HG03280 (cell line): Measurements from ENCODE around the gene CCDC107.
"Not testable (repeated sequence)": the region's sequence is repeated elsewhere in the genome, so short reads cannot be mapped to it uniquely, and the experiment has no call there.

Source experiments
- ATAC-seq: cut with Tn5 transposase; IDR thresholded peaks from one replicate; pipeline ENCODE4 v1.9.1; 2021; ENCODE audit warnings: mild to moderate bottlenecking, moderate library complexity; ENCODE audit not compliant: unreplicated experiment

CCDC107 gene

DNA sequence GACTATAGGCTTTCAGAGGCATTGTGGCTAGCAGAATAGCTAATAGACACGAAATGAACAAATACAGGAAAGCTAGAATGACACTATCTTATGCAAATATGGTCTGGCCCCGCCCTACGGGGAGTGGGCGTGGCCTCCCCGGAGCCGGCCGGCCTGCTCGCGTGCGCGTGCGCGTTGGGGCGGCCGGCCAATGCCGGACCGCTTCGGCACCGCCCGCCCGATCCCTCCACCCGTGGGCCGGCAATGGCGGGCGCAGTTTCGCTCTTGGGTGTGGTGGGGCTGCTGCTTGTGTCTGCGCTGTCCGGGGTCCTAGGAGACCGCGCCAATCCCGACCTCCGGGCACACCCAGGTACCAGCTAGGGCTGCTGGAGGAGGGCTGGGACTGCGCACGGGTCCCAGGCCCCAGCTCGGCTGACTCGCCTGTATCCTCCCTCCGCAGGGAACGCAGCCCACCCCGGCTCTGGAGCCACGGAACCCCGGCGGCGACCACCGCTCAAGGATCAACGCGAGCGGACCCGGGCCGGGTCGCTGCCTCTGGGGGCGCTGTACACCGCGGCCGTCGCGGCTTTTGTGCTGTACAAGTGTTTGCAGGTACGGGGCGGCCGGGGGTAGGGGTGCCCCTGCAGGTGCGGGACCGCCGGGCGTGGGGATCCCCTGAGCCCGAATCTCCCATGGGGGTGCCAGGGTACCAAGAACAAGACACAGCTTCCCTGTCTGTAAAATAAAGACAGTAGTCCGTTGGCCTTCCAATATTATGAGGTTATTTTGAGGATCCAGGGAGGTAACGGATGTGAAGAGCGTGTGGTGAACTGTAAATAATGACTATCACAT is at the start of gene CCDC107:
TSS of gene CCDC107 (plus strand) at position 156 of the 831 bp plus-strand sequence. CDS start at position 244, 88 bp downstream.
- ATAC-seq, result peak; percentile 61

- no peak for ATAC-seq
These were observed 48.9 kb upstream of the CCDC107 start for GRCh38 chr9:35609001-35609819.

GRCh38 chr9:35609820-35610163 is 48.3 kb upstream of the CCDC107 start:
- ATAC-seq, result no peak

DNA sequence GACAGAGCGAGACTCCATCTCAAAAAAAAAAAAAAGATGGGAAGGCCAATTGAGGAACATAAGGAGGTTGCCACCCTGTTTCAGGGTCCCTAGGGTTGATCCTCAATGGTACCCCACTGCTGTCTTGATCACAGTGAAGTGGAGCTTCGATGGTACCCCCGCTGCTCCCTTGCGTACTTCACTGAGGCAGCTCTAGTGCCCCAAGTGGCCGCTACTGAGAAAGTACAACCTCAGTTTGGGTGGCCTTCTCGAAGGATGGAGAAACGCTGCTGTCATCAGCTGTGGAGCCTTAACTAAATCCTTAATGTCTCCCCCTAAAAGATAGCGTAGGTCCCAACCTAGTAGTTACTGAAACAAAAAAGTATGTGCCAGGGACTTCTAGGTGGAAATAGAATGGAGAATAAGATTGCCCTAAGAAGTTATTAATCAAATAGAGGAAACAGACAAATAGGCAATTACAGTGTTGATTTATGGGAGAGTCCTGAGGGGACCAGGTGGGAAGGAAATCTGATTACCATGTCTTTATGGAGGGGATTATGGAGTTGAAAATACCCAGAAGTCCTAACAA is 46.8 kb upstream of the CCDC107 start:
- ATAC-seq, result peak; percentile 77

DNA sequence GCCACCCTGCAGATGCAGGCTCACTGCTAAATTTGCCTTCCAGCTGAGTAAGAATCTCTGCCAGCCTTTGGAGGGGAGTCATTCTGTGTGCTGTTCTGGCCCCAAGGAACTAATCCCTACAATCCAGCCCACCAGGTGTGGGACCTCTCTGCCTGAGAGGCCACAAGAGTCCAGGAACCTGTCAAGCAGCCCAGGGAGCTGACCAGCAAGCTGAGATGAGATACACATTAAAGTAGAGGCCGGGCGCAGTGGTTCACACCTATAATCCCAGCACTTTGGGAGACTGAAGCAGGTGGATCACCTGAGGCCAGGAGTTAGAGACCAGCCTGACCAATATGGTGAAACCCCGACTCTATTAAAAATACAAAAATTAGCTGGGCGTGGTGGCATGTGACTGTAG is 46.0 kb upstream of the CCDC107 start:
- not testable (repeated sequence) for ATAC-seq

GRCh38 chr9:35612843-35613242 is 45.2 kb upstream of the CCDC107 start:
- ATAC-seq, result no peak

DNA sequence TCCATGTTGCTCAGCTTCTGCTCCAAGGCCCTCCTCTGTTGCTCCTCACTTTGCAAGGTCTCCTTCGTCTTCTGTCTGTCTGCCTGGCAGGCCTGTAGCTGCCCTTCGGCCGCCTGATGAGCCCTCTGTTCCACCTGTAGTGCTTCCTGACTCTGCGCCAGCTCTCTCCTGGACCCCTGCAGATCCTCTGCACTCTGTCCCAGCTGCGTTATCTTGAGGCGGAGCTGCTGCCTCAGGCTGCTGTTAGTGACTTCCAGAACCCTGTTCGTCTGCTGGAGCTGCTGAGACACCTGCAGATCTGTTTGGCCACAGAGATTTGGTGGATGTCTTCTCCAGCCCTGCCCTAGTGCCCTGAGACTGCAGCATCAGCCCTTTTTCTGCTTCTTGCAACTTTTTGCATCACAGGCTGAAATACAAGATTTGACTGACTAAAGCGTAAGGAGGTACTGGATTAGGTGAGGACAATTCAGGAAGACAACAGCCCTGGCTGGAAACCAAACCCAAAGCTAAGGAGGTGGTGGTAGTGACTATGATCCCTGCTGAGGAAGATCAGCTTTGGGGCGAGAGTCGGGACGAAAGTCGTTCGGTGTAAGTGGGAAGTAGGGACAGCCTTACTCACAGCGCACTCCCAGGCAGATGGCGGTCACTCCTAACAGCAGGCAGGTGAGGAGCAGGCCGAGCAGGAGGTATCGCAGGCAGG is 42.0 kb upstream of the CCDC107 start:
- ATAC-seq, result no peak

DNA sequence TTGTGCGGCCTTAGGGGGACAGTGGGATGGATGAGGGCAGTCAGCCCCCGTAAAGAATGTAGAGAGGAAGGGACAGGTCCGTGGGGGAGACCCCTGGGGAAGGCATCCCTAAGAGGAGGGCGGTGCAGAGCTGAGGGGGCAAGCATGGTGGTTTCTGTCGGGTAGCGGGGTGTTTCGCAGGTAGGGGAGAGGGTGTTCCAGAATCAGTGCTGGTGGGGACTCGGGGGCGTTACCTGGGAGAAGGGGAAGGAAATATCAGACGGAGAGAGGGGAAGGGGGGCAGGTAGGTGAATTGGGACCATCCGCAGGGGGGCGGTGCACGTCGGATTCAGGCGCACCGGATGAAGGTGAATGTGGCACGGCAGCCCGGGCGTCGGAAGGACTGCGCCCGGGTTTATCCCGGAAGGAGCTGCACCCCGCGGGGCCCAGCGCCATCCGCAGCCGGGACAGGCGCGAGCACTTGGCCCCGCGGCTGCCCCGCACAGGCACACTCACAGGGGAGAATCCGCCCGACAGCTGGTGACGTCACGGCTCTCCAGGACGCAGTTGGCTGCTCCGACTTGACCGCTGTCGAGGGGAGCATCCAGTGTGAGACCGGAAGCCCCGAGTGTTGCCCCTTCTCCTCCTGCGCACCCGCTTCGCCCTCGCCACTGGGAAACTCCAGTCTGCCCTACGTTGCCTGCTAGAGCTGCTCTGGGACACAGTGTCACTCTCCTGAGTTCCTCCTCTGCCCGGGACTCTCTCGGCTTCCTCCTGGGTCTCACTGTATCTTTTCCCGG is 41.2 kb upstream of the CCDC107 start:
- ATAC-seq, result peak; percentile 35

DNA sequence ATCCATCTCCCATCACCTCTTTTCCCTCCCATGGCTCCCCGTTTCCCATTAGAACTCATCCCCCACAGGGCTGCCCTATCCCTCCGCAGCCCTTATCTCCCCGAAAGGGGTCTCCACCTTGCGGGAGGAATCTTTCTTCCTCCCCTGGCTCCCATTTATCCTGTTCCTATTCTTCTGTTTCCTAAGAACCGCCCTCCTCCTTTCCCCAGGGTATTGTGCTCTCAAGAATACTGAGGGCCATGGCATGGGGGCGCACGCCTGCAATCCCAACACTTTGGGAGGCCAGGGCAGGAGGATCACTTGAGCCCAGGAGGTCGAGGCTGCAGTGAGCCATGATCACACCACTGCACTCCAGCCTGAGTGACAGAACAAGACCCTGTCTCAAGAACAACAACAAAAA is 40.5 kb upstream of the CCDC107 start:
- ATAC-seq, result no peak

GRCh38 chr9:35618325-35618727 is 39.8 kb upstream of the CCDC107 start, which contains the start of gene CD72:
Gene CD72 (minus strand): TSS chr9:35618413. CDS start chr9:35618303, 110 bp downstream.
- no peak for ATAC-seq

GRCh38 chr9:35618854-35619799 is 39.0 kb upstream of the CCDC107 start:
- ATAC-seq, result peak; percentile 34

DNA sequence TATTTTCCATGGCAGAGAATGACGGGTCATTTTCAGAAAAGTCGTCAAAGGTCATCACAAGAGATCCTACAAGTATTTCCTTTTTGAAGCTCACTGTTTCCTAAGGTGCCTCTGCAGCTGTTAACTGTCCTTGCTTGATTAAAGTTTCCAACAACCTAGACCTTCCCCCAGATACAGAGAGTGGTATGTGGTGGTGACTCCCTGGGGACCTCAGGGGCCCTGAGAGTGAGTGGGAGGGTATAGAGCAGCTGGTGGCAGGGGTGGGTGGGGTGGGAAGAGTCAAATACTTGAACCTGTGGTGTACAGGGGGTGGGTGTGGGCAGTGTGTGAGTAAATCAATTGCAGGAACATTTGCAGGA is 38.3 kb upstream of the CCDC107 start:
- ATAC-seq, result peak; percentile 44

- no peak for ATAC-seq
These were observed 30.5 kb upstream of the CCDC107 start for GRCh38 chr9:35627575-35627974.

- no peak for ATAC-seq
These were observed 29.6 kb upstream of the CCDC107 start for GRCh38 chr9:35628389-35628991.

DNA sequence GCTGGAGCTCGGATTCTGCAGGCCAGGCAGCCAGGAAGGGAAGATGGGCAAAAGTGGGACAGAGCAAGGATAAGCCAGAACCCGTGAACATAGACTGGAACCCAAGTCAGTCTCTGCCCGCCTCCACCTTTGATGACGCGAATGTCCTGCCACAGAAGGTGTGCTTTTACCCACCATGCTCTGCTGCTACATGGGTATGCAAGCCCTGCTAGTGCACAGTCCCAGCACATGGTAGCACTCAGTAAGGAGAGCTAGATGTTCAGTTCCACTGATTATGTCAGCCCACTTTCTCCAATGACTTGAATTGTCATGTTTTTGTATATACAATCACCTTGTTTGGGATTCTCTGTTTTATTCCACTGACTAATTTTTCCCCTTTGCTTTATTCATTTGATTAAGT is 28.5 kb upstream of the CCDC107 start:
- no peak for ATAC-seq

DNA sequence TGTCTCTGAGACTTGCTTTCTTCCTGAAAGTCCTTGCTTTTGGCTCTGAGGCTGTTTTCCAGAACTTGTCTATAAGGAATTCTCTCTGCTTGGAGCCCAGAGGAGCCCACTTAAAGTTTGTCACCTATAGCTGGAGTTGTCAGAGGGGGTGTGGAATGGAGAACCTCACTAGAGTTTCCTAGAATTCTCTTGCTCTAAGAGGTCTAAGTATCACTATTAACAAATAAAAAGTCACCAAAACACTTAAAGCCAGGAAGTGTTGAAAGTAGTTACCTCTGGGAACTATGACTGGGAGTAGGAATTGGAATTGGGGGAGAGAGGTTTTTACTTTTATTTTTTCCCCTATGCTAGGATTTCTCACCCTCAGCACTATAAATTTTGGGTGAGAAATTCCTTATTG is 22.4 kb upstream of the CCDC107 start:
- ATAC-seq, result no peak

- no peak for ATAC-seq
These were observed 21.8 kb upstream of the CCDC107 start for GRCh38 chr9:35636135-35636876.

GRCh38 chr9:35636877-35637246 is 21.2 kb upstream of the CCDC107 start:
- not testable (repeated sequence) for ATAC-seq
